GM10266 (cell line): ENCODE measurements around the gene OSBPL10.

Experiments
- DNase-seq: peaks from one replicate; pipeline ENCODE4 v3.0.0; 2012; ENCODE audit errors: extremely low spot score
- CTCF ChIP-seq: IDR thresholded peaks from 2 replicates; pipeline ENCODE4 v1.5.1; 2012; ENCODE audit warnings: mild to moderate bottlenecking, low read depth; ENCODE audit not compliant: control insufficient read depth, insufficient read depth; ENCODE audit errors: missing control alignments

OSBPL10 gene

GRCh38 chr3:31858439-31858838 lies 122.6 kb downstream of the OSBPL10 start:
- no peak for DNase-seq

GRCh38 chr3:31853580-31853979 lies 127.5 kb downstream of the OSBPL10 start:
- no peak for TF ChIP-seq CTCF
- no peak for DNase-seq

More at GRCh38 chr3:31858439-31858838, 122.6 kb downstream of the OSBPL10 start:
- no peak for TF ChIP-seq CTCF

- TF ChIP-seq CTCF: no peak
- no peak for DNase-seq
Observed at GRCh38 chr3:31851278-31851677, 129.8 kb downstream of the OSBPL10 start.

GRCh38 chr3:31848911-31849310 lies 132.2 kb downstream of the OSBPL10 start:
- DNase-seq: no peak
- no peak for TF ChIP-seq CTCF

GRCh38 chr3:31848163-31848818 lies 132.8 kb downstream of the OSBPL10 start:
- no peak for TF ChIP-seq CTCF
- no peak for DNase-seq

GRCh38 chr3:31847760-31848159 lies 133.3 kb downstream of the OSBPL10 start:
- DNase-seq: no peak
- TF ChIP-seq CTCF: no peak

GRCh38 chr3:31841515-31841914 lies 139.5 kb downstream of the OSBPL10 start:
- no peak for DNase-seq
- no peak for TF ChIP-seq CTCF
